ENCODE data around the gene HEXIM2.

DNA sequence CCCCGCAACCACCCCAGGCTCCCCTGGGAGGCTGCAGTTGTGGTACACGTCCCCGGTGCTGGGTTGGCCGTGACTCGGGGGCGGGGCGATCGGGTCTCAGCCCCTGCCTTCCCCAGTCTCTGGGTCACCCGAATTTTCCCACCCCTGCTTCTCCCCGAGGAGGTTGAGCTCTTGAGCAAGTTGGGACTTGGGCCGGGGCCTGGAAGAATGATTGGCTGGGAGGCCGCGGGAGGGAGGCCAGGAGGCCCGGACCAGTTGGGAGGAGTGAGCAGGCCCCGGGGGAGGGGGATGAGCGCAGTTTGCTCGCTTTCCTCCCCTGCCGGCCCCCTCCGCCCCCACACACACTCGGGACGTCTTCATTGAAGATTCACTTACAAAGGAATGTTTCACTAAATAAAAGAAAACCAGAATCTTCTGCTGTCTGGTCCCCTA is 17.9 kb upstream of the HEXIM2 start:
- TF ChIP-seq, protein P1, sequence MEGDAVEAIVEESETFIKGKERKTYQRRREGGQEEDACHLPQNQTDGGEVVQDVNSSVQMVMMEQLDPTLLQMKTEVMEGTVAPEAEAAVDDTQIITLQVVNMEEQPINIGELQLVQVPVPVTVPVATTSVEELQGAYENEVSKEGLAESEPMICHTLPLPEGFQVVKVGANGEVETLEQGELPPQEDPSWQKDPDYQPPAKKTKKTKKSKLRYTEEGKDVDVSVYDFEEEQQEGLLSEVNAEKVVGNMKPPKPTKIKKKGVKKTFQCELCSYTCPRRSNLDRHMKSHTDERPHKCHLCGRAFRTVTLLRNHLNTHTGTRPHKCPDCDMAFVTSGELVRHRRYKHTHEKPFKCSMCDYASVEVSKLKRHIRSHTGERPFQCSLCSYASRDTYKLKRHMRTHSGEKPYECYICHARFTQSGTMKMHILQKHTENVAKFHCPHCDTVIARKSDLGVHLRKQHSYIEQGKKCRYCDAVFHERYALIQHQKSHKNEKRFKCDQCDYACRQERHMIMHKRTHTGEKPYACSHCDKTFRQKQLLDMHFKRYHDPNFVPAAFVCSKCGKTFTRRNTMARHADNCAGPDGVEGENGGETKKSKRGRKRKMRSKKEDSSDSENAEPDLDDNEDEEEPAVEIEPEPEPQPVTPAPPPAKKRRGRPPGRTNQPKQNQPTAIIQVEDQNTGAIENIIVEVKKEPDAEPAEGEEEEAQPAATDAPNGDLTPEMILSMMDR (conservative IDR thresholded peaks at IDR 0.05): no peak
- no peak for TF ChIP-seq EZH2 (IDR thresholded peaks at IDR 0.05; ENCODE audit: low read depth)

All from PC-9 (cell line).